Progenitor cell of endocrine pancreas (in vitro differentiated cells): ENCODE data around the gene MSS51. TPM values are rescaled to one million over a fixed set of nuclear protein-coding genes. Genes with fewer than 3 reads are reported as not detected.
"Not testable (repeated sequence)": the region's sequence is repeated elsewhere in the genome, so short reads cannot be mapped to it uniquely, and the experiment has no call there.

ENCODE experiments used
- DNase-seq: peaks from one replicate; pipeline ENCODE4 v3.0.0; 2021; ENCODE audit warnings: low spot score; ENCODE audit not compliant: unreplicated experiment
- H3K27ac Mint-ChIP-seq: 2 replicates; pipeline ENCODE4 v1.8.0; 2021; ENCODE audit warnings: mild to moderate bottlenecking, moderate library complexity, mixed read lengths
- H3K27me3 Mint-ChIP-seq: 2 replicates; pipeline ENCODE4 v1.8.0; 2021; ENCODE audit warnings: mixed read lengths
- H3K36me3 Mint-ChIP-seq: 2 replicates; pipeline ENCODE4 v1.8.0; 2022; ENCODE audit warnings: mixed read lengths; ENCODE audit not compliant: insufficient read depth
- H3K4me1 Mint-ChIP-seq: 2 replicates; pipeline ENCODE4 v1.8.0; 2021; ENCODE audit warnings: low read depth, mixed read lengths
- H3K4me3 Mint-ChIP-seq: 2 replicates; pipeline ENCODE4 v1.8.0; 2021; ENCODE audit warnings: low read depth, mild to moderate bottlenecking, moderate library complexity, mixed read lengths
- H3K9me3 Mint-ChIP-seq: 2 replicates; pipeline ENCODE4 v1.8.0; 2021; ENCODE audit warnings: low read depth, mixed read lengths
- total RNA-seq: library from RNA; stranded (reverse); gene quantifications from 2 replicates; pipeline ENCODE4 v1.2.1, GENCODE V29; 2021
- TF ChIP-seq, protein P1 (sequence below): fragments of 200-600 bp; sonication (generic); IDR thresholded peaks from one replicate; pipeline ENCODE4 v1.5.0; 2021; ENCODE audit warnings: antibody characterized with exemption, mild to moderate bottlenecking; ENCODE audit not compliant: unreplicated experiment

Gene MSS51
- total RNA-seq, 1 donor from 2014 or later = 5.1 TPM

DNA sequence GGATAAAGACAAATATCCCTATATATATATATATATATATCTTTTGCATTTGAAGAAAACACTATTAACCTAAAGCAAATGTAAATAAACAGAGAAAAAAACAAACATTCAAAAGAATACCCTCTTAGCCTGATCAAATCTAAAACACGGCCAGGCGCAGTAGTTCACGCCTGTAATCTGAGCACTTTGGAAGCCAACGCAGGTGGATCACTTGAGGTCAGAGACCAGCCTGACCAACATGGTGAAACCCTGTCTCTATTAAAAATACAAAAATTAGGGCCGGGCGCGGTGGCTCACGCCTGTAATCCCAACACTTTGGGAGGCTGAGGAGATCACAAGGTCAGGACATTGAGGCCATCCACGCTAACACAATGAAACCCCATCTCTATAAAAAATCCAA is 28.7 kb downstream of the MSS51 start:
- Mint-ChIP-seq H3K4me3 (no peak overlapping the region), H3K27me3 (no peaks in the 10 kb centered on the region), H3K9me3 (no peaks in the 10 kb centered on the region), H3K27ac (no peak overlapping the region), H3K36me3 (peaks cover 4% of the 10 kb centered on the region), H3K4me1 (peaks cover 13% of the 10 kb centered on the region)
- TF ChIP-seq, protein P1, sequence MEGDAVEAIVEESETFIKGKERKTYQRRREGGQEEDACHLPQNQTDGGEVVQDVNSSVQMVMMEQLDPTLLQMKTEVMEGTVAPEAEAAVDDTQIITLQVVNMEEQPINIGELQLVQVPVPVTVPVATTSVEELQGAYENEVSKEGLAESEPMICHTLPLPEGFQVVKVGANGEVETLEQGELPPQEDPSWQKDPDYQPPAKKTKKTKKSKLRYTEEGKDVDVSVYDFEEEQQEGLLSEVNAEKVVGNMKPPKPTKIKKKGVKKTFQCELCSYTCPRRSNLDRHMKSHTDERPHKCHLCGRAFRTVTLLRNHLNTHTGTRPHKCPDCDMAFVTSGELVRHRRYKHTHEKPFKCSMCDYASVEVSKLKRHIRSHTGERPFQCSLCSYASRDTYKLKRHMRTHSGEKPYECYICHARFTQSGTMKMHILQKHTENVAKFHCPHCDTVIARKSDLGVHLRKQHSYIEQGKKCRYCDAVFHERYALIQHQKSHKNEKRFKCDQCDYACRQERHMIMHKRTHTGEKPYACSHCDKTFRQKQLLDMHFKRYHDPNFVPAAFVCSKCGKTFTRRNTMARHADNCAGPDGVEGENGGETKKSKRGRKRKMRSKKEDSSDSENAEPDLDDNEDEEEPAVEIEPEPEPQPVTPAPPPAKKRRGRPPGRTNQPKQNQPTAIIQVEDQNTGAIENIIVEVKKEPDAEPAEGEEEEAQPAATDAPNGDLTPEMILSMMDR = no peak
- no peak for DNase-seq

DNA sequence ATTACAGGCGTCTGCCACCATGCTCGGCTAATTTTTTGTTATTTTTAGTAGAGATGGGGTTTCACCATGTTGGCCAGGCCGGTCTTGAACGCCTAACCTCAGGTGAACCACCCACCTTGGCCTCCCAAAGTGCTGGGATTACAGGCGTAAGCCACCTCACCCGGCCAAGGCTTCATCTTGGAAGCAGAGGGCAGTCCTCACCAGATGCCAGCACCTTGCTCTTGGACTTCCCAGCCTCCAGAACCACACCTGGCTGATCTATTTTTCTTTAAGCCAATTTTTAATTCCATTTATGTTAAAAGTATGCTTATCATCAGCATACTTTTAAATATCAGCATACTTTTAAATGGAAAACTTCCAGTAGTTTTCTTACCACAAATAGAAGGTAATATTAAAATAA is 31.7 kb downstream of the MSS51 start:
- Mint-ChIP-seq H3K9me3 (no peaks in the 10 kb centered on the region), H3K27me3 (no peaks in the 10 kb centered on the region), H3K36me3 (peaks cover 7% of the 10 kb centered on the region), H3K4me3 (no peak overlapping the region), H3K27ac (no peak overlapping the region), H3K4me1 (no peaks in the 10 kb centered on the region)
- TF ChIP-seq, protein P1 = no peak
- DNase-seq = no peak

DNA sequence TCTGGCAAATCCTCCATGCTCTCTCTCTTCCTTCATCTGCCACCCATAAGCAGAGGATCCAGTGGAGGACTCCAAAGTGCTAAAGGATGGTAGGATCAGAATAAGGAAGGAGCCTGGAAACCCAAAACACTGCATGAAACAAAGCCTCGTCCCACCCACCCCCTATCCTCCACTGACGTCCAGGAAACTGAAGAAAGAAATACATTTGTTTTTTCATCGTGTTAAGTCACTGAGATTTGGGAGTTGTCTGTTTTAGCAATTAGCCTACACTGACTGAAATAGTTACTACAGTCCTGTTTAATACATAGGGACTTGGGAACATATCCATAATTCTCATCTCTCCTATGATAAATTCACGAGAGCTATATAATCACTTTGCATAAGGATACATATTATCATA is 34.3 kb downstream of the MSS51 start:
- no peaks in the 10 kb centered on the region for H3K9me3 Mint-ChIP-seq
- no peaks in the 10 kb centered on the region for H3K4me1 Mint-ChIP-seq
- H3K27ac Mint-ChIP-seq = no peak overlapping the region
- H3K4me3 Mint-ChIP-seq = no peak overlapping the region
- H3K36me3 Mint-ChIP-seq = peaks cover 19% of the 10 kb centered on the region
- no peak for DNase-seq
- TF ChIP-seq, protein P1 = no peak
- H3K27me3 Mint-ChIP-seq = no peaks in the 10 kb centered on the region

DNA sequence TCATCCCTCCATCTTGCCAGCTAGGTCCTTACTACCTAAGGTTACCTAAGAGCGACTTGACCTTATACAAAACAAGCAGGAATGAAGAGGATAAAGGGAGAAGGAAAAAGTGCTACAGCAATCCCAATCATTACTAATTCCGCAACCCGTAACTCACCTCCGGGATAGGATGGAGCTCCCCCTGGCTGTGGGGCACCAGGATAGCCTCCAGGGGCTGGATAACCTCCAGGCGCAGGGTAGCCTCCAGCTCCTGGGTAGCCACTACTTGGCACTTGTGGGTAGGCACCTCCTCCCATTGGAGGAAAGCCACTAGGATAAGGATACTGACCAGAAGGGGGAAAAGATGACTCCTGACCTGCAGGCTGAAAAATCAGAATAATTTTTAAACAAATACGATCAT is 35.3 kb downstream of the MSS51 start:
- no peaks in the 10 kb centered on the region for H3K4me1 Mint-ChIP-seq
- DNase-seq = no peak
- TF ChIP-seq, protein P1 = peak; percentile 12
- peaks cover 23% of the 10 kb centered on the region for H3K36me3 Mint-ChIP-seq
- no peak overlapping the region for H3K27ac Mint-ChIP-seq
- H3K9me3 Mint-ChIP-seq = no peaks in the 10 kb centered on the region
- no peaks in the 10 kb centered on the region for H3K27me3 Mint-ChIP-seq
- H3K4me3 Mint-ChIP-seq = no peak overlapping the region

DNA sequence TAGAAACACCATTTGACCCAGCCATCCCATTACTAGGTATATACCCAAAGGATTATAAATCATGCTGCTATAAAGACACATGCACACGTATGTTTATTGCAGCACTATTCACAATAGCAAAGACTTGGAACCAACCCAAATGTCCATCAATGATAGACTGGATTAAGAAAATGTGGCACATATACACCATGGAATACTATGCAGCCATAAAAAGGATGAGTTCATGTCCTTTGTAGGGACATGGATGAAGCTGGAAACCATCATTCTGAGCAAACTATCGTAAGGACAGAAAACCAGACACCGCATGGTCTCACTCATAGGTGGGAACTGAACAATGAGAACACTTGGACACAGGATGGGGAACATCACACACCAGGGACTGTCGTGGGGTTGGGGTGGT is 39.0 kb downstream of the MSS51 start:
- not testable (repeated sequence) for H3K4me3 Mint-ChIP-seq, H3K9me3 Mint-ChIP-seq, DNase-seq, H3K27ac Mint-ChIP-seq, H3K27me3 Mint-ChIP-seq, H3K4me1 Mint-ChIP-seq
- peaks cover 37% of the 10 kb centered on the region for H3K36me3 Mint-ChIP-seq

DNA sequence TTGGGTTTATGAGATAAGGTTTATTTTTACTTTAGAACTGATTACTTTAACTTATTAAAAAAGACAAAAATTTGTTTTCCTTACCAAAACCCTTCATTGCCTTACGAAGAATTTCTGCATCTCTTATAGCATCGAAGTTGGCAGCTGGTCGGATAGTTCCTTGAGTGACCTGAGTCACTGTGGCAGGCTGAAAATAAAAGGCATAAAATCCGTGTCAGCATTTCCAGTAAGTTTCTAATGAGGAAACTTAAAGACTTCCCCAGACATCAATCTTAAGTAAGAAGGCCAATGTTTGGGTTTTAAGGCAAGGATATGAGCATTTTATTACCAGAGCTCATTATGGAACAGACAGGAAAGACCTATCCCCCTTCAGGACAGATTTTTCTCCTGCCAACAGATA is 45.1 kb downstream of the MSS51 start:
- H3K27me3 Mint-ChIP-seq = no peaks in the 10 kb centered on the region
- peaks cover 34% of the 10 kb centered on the region for H3K36me3 Mint-ChIP-seq
- H3K27ac Mint-ChIP-seq = no peak overlapping the region
- H3K9me3 Mint-ChIP-seq = no peaks in the 10 kb centered on the region
- H3K4me3 Mint-ChIP-seq = no peak overlapping the region
- TF ChIP-seq, protein P1 = no peak
- no peak for DNase-seq
- no peaks in the 10 kb centered on the region for H3K4me1 Mint-ChIP-seq
